Thyroid gland (tissue), 4 donors: ENCODE results near the gene UCKL1.

Experiments
- POLR2A ChIP-seq, 2 donors: fragments of 450-650 bp; IDR thresholded peaks; one replicate each; pipeline ENCODE4 v1.6.1; 2017; ENCODE audit warnings: antibody characterized with exemption in 2 of 2, mild to moderate bottlenecking in 2 of 2, moderate library complexity in 1 of 2
- TF ChIP-seq, protein P1 (sequence below), 6 experiments: fragments of 200-600 bp in 3 of 6; fragments of 450-650 bp in 3 of 6; sonication (generic) in 3 of 6; IDR thresholded peaks; one replicate each; pipeline ENCODE4 v1.5.1; 2016 to 2019; ENCODE audit warnings: antibody characterized with exemption in 6 of 6, mild to moderate bottlenecking in 2 of 6, inconsistent platforms in 1 of 6, moderate library complexity in 1 of 6

DNA sequence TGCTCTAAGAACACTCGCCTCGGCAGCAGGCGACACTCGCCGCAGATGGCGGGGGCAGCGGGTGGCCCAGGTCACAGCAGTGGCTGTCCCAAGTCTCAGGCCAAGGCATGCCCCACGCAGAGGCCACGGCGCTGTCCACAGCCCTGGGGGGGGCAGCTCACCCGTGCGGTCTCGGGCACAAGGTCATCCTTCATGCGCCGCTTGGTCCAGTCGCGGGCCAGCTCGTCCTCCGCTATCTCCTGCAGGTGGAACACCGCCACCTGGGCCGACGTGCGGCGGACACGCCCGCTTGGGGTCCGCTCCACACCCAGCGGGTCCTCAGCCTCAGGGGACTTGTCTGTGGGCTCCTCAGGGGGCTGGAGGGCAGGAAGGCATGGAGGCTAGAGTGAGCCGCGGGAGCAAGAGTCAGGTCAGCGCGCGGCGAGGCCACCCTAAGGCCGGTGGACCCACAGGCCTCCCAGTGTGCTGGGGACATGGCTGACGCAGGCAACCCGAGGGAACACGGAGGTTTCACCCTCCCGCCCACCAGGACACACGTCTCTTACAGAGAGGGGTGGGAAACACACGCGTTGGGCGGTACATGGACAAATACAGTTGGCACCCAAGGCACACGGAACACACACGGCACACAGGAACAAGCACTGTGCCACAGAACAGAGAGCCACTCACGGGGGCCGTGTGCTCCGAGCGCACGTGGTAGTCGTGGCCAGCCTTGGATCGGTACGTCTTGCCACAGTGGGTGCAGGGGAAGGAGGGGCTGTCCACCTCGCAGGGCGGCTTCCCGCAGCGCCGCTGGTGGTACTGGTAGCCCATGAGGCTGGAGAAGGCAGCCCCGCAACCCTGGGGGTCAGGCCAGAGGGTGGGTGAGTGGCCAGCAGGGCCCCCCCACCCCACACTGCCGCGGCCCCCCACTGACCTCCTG is 6.5 kb upstream of the UCKL1 start:
- TF ChIP-seq, protein P1, sequence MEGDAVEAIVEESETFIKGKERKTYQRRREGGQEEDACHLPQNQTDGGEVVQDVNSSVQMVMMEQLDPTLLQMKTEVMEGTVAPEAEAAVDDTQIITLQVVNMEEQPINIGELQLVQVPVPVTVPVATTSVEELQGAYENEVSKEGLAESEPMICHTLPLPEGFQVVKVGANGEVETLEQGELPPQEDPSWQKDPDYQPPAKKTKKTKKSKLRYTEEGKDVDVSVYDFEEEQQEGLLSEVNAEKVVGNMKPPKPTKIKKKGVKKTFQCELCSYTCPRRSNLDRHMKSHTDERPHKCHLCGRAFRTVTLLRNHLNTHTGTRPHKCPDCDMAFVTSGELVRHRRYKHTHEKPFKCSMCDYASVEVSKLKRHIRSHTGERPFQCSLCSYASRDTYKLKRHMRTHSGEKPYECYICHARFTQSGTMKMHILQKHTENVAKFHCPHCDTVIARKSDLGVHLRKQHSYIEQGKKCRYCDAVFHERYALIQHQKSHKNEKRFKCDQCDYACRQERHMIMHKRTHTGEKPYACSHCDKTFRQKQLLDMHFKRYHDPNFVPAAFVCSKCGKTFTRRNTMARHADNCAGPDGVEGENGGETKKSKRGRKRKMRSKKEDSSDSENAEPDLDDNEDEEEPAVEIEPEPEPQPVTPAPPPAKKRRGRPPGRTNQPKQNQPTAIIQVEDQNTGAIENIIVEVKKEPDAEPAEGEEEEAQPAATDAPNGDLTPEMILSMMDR (IDR thresholded peaks at IDR 0.05) = no peak
- TF ChIP-seq POLR2A (IDR thresholded peaks at IDR 0.05) = no peak
